ENCODE results near the gene UBE2G1.

DNA sequence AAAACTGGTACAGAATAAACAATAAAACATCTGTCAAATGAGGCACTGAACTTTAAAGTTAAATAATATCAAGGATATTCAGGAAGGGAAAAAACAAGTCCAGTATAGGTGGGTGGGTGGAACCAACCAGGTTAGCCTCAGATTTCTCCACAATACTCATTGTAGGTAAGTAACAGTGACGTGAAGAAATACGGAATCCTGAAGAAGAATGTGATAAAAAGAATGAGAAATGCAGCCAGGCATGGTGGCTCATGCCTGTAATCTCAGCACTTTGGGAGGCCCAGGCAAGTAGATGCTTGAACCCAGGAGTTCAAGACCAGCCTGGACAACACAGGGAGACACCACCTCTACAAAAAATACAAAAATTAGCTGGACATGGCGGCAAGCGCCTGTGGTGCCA lies 47.3 kb downstream of the UBE2G1 start:
- TF ChIP-seq, protein P1, sequence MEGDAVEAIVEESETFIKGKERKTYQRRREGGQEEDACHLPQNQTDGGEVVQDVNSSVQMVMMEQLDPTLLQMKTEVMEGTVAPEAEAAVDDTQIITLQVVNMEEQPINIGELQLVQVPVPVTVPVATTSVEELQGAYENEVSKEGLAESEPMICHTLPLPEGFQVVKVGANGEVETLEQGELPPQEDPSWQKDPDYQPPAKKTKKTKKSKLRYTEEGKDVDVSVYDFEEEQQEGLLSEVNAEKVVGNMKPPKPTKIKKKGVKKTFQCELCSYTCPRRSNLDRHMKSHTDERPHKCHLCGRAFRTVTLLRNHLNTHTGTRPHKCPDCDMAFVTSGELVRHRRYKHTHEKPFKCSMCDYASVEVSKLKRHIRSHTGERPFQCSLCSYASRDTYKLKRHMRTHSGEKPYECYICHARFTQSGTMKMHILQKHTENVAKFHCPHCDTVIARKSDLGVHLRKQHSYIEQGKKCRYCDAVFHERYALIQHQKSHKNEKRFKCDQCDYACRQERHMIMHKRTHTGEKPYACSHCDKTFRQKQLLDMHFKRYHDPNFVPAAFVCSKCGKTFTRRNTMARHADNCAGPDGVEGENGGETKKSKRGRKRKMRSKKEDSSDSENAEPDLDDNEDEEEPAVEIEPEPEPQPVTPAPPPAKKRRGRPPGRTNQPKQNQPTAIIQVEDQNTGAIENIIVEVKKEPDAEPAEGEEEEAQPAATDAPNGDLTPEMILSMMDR (IDR thresholded peaks at IDR 0.05; ENCODE audit: poor library complexity, severe bottlenecking): no peak
- TF ChIP-seq POLR2AphosphoS5 (IDR thresholded peaks at IDR 0.05) (no peak), EZH2 (IDR thresholded peaks at IDR 0.05; ENCODE audit: borderline replicate concordance, insufficient read depth, low read length, poor library complexity, severe bottlenecking) (no peak), MXI1 (conservative IDR thresholded peaks at IDR 0.05; ENCODE audit: poor library complexity, severe bottlenecking) (no peak), EP300 (conservative IDR thresholded peaks at IDR 0.05; ENCODE audit: poor library complexity, severe bottlenecking) (no peak), RAD21 (conservative IDR thresholded peaks at IDR 0.05) (no peak), TAF1 (IDR thresholded peaks at IDR 0.05; ENCODE audit: low read depth) (no peak)
- TF ChIP-seq, protein P2, sequence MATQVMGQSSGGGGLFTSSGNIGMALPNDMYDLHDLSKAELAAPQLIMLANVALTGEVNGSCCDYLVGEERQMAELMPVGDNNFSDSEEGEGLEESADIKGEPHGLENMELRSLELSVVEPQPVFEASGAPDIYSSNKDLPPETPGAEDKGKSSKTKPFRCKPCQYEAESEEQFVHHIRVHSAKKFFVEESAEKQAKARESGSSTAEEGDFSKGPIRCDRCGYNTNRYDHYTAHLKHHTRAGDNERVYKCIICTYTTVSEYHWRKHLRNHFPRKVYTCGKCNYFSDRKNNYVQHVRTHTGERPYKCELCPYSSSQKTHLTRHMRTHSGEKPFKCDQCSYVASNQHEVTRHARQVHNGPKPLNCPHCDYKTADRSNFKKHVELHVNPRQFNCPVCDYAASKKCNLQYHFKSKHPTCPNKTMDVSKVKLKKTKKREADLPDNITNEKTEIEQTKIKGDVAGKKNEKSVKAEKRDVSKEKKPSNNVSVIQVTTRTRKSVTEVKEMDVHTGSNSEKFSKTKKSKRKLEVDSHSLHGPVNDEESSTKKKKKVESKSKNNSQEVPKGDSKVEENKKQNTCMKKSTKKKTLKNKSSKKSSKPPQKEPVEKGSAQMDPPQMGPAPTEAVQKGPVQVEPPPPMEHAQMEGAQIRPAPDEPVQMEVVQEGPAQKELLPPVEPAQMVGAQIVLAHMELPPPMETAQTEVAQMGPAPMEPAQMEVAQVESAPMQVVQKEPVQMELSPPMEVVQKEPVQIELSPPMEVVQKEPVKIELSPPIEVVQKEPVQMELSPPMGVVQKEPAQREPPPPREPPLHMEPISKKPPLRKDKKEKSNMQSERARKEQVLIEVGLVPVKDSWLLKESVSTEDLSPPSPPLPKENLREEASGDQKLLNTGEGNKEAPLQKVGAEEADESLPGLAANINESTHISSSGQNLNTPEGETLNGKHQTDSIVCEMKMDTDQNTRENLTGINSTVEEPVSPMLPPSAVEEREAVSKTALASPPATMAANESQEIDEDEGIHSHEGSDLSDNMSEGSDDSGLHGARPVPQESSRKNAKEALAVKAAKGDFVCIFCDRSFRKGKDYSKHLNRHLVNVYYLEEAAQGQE (IDR thresholded peaks at IDR 0.05; ENCODE audit: borderline replicate concordance): no peak

Measured in neural cell (in vitro differentiated cells).